H9 (cell line): ENCODE data around the gene NDUFS6. TPM values are rescaled to one million over a fixed set of nuclear protein-coding genes. Genes with fewer than 3 reads are reported as not detected.

Experiments used
- DNase-seq: peaks from one replicate; pipeline ENCODE4 v3.0.0-alpha.2; 2017
- H2AFZ ChIP-seq: one replicate; pipeline ENCODE4 v1.6.1; 2013; ENCODE audit warnings: mild to moderate bottlenecking, low read length, control low read depth, moderate library complexity
- H2AK5ac ChIP-seq: 2 replicates; pipeline ENCODE4 v1.6.1; 2013; ENCODE audit warnings: low read length, control low read depth, mixed read lengths; ENCODE audit not compliant: insufficient read length
- H2BK120ac ChIP-seq: one replicate; pipeline ENCODE4 v1.6.1; 2013; ENCODE audit warnings: low read depth, mild to moderate bottlenecking, low read length, control low read depth, inconsistent platforms; ENCODE audit not compliant: poor library complexity, severe bottlenecking
- H2BK12ac ChIP-seq: 2 replicates; pipeline ENCODE4 v1.6.1; 2013; ENCODE audit warnings: low read length, control low read depth, mixed read lengths, low read depth; ENCODE audit not compliant: insufficient read length
- H2BK15ac ChIP-seq: 2 replicates; pipeline ENCODE4 v1.6.1; 2013; ENCODE audit warnings: low read depth, low read length, control low read depth
- H2BK20ac ChIP-seq: one replicate; pipeline ENCODE4 v1.6.1; 2013; ENCODE audit warnings: low read depth, mild to moderate bottlenecking, low read length, control low read depth, inconsistent platforms; ENCODE audit not compliant: poor library complexity, severe bottlenecking
- H2BK5ac ChIP-seq: 2 replicates; pipeline ENCODE4 v1.6.1; 2013; ENCODE audit warnings: low read length, control low read depth, mixed read lengths; ENCODE audit not compliant: insufficient read length
- H3K14ac ChIP-seq: 2 replicates; pipeline ENCODE4 v1.6.1; 2013; ENCODE audit warnings: low read length, control low read depth; ENCODE audit not compliant: insufficient read depth
- H3K18ac ChIP-seq: 2 replicates; pipeline ENCODE4 v1.6.1; 2013; ENCODE audit warnings: low read depth, mild to moderate bottlenecking, mixed read lengths, low read length, control low read depth; ENCODE audit not compliant: insufficient read length
- H3K23ac ChIP-seq: 2 replicates; pipeline ENCODE4 v1.6.1; 2013; ENCODE audit warnings: low read length, control low read depth, mixed read lengths, low read depth; ENCODE audit not compliant: insufficient read length
- H3K23me2 ChIP-seq: 2 replicates; pipeline ENCODE4 v1.6.1; 2013; ENCODE audit warnings: low read depth, mild to moderate bottlenecking, mixed read lengths, low read length, control low read depth; ENCODE audit not compliant: insufficient read length, poor library complexity, severe bottlenecking
- H3K27ac ChIP-seq: 2 replicates; pipeline ENCODE4 v1.5.1; 2013; ENCODE audit warnings: low read length, control low read depth, mixed read lengths, low read depth; ENCODE audit not compliant: insufficient read length
- H3K27me3 ChIP-seq: 2 replicates; pipeline ENCODE4 v1.6.1; 2013; ENCODE audit warnings: low read length, control low read depth, inconsistent platforms; ENCODE audit not compliant: insufficient read depth
- H3K4ac ChIP-seq: 2 replicates; pipeline ENCODE4 v1.6.1; 2013; ENCODE audit warnings: low read depth, mild to moderate bottlenecking, control low read depth, inconsistent platforms, low read length, moderate library complexity
- H3K4me1 ChIP-seq: 2 replicates; pipeline ENCODE4 v1.6.1; 2013; ENCODE audit warnings: low read length, control low read depth, inconsistent platforms; ENCODE audit not compliant: insufficient read depth
- H3K4me2 ChIP-seq: 2 replicates; pipeline ENCODE4 v1.6.1; 2013; ENCODE audit warnings: low read length, control low read depth, mixed read lengths; ENCODE audit not compliant: insufficient read length, insufficient read depth
- H3K56ac ChIP-seq: 2 replicates; pipeline ENCODE4 v1.6.1; 2013; ENCODE audit warnings: low read depth, mild to moderate bottlenecking, mixed read lengths, low read length, control low read depth; ENCODE audit not compliant: insufficient read length
- H3K79me1 ChIP-seq: 2 replicates; pipeline ENCODE4 v1.6.1; 2013; ENCODE audit warnings: low read depth, mild to moderate bottlenecking, moderate library complexity, low read length, control low read depth, inconsistent platforms; ENCODE audit not compliant: insufficient read depth, poor library complexity, severe bottlenecking
- H3K79me2 ChIP-seq: 2 replicates; pipeline ENCODE4 v1.6.1; 2013; ENCODE audit warnings: low read length, control low read depth, inconsistent platforms; ENCODE audit not compliant: insufficient read depth
- H3K9ac ChIP-seq: 2 replicates; pipeline ENCODE4 v1.6.1; 2013; ENCODE audit warnings: low read length, control low read depth, mixed read lengths; ENCODE audit not compliant: insufficient read length; ENCODE audit errors: extremely low read depth
- H3K9me3 ChIP-seq: one replicate; pipeline ENCODE4 v1.6.1; 2013; ENCODE audit warnings: low read depth, low read length, inconsistent platforms; ENCODE audit not compliant: control insufficient read depth
- H3T11ph ChIP-seq: one replicate; pipeline ENCODE4 v1.6.1; 2013; ENCODE audit warnings: mild to moderate bottlenecking, low read length, control low read depth, inconsistent platforms
- H4K20me1 ChIP-seq: one replicate; pipeline ENCODE4 v1.6.1; 2013; ENCODE audit not compliant: control insufficient read depth, insufficient read length, insufficient read depth
- H4K5ac ChIP-seq: 2 replicates; pipeline ENCODE4 v1.6.1; 2013; ENCODE audit warnings: low read depth, mild to moderate bottlenecking, mixed read lengths, low read length, control low read depth; ENCODE audit not compliant: insufficient read length
- H4K8ac ChIP-seq: replicated peaks from 2 replicates; pipeline ENCODE4 v1.6.1; 2013; ENCODE audit warnings: low read length, control low read depth, mixed read lengths, low read depth; ENCODE audit not compliant: insufficient read length
- H4K91ac ChIP-seq: 2 replicates; pipeline ENCODE4 v1.6.1; 2013; ENCODE audit warnings: low read depth, mild to moderate bottlenecking, moderate library complexity, mixed read lengths, low read length, control low read depth; ENCODE audit not compliant: insufficient read length
- H3K27ac Mint-ChIP-seq, 3 experiments: 2 replicates in 2 of 3; 3 replicates in 1 of 3; pipeline ENCODE4 v1.8.0; 2020 to 2021; ENCODE audit warnings: mixed read lengths in 3 of 3, mild to moderate bottlenecking in 1 of 3, moderate library complexity in 1 of 3
- H3K27me3 Mint-ChIP-seq: 2 replicates; pipeline ENCODE4 v1.8.0; 2021; ENCODE audit warnings: low read depth, mild to moderate bottlenecking, moderate library complexity, mixed read lengths
- H3K36me3 Mint-ChIP-seq, 3 experiments: 2 replicates in 2 of 3; 3 replicates in 1 of 3; pipeline ENCODE4 v1.8.0; 2020 to 2021; ENCODE audit warnings: low read depth in 3 of 3, mixed read lengths in 3 of 3; ENCODE audit not compliant: insufficient read depth in 1 of 3
- H3K4me1 Mint-ChIP-seq, 2 experiments: 2 replicates each; pipeline ENCODE4 v1.8.0; 2020; ENCODE audit warnings: mixed read lengths in 2 of 2
- H3K4me3 Mint-ChIP-seq, 2 experiments: 2 replicates in 1 of 2; 3 replicates in 1 of 2; pipeline ENCODE4 v1.8.0; 2020 to 2021; ENCODE audit warnings: mild to moderate bottlenecking in 2 of 2, mixed read lengths in 2 of 2, moderate library complexity in 1 of 2
- H3K9me3 Mint-ChIP-seq, 2 experiments: 2 replicates in 1 of 2; 3 replicates in 1 of 2; pipeline ENCODE4 v1.8.0; 2020; ENCODE audit warnings: mild to moderate bottlenecking in 2 of 2, mixed read lengths in 2 of 2, moderate library complexity in 1 of 2
- WGBS: extraction: QIAGEN DNeasy Blood & Tissue Kit; methylation state at CpG from one replicate; pipeline ENCODE4 v1.1.7; 2013; ENCODE audit warnings: missing lambda C conversion rate, low lambda C conversion rate, mixed read lengths; ENCODE audit not compliant: insufficient read length; ENCODE audit errors: extremely low coverage; 5-methylcytosine and 5-hydroxymethylcytosine counted together
- total RNA-seq: library from RNA; stranded (reverse); gene quantifications from 2 replicates; pipeline ENCODE4 v1.2.1, GENCODE V29; 2021
- TF ChIP-seq, protein P1 (sequence below): fragments of 200-600 bp; sonication (generic); conservative IDR thresholded peaks from 3 replicates; pipeline ENCODE4 v1.8.0; 2021; ENCODE audit warnings: antibody characterized with exemption, mild to moderate bottlenecking

The NDUFS6 gene
- total RNA-seq, 1 experiment from 2014 or later = 62.5 TPM

DNA sequence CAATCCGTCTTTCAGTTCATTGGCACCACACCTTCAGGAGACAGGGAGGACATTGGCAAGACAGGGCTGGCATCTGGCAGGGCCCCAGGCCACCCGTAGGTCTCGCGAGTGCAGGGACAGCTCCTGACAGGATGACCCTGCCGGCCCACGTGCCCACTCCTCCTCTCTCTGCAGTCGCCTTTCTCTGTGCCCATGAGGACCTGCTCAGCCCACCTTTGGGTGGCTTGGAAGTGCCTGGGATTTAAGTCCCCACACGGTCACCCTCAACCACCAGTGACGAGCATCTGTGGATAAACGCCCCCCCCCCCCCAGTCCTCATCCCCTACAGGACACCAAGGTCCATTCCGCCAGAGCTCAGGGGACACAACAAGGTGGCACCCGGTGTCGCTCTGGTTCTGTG, 5.7 kb upstream of the NDUFS6 start:
- H2BK15ac ChIP-seq = no peak overlapping the region
- H3K79me2 ChIP-seq = peaks cover 3% of the 10 kb centered on the region; the same call in 1 of the 2 replicates
- no peak overlapping the region for H2AFZ ChIP-seq
- H3K56ac ChIP-seq = no peak overlapping the region
- no peak overlapping the region for H4K91ac ChIP-seq
- no peak overlapping the region for H3K18ac ChIP-seq
- no peaks in the 10 kb centered on the region for H3K4me1 ChIP-seq
- no peak overlapping the region for H2AK5ac ChIP-seq
- no peaks in the 10 kb centered on the region for H3K9me3 ChIP-seq
- H4K5ac ChIP-seq = no peak overlapping the region
- peaks cover 9% of the 10 kb centered on the region for H3K23me2 ChIP-seq
- Mint-ChIP-seq H3K9me3 (peaks cover 0 to 3% of the 10 kb centered on the region in 2 experiments; a peak in 1 of 5 replicates), H3K36me3 (peaks cover 14 to 29% (median 25%) of the 10 kb centered on the region in 3 experiments), H3K4me1 (peaks cover 13 to 14% of the 10 kb centered on the region in 2 experiments), H3K27me3 (no peaks in the 10 kb centered on the region), H3K27ac (no peak overlapping the region), H3K4me3 (no peak overlapping the region)
- DNase-seq = no peak
- WGBS = no CpG with 5 or more reads among the region's 13 CpGs
- H2BK120ac ChIP-seq = no peak overlapping the region
- H3K79me1 ChIP-seq = peaks cover 6% of the 10 kb centered on the region
- H3K23ac ChIP-seq = no peak overlapping the region
- no peaks in the 10 kb centered on the region for H3K27me3 ChIP-seq
- no peak overlapping the region for H3K4me2 ChIP-seq
- H4K8ac ChIP-seq = no peak overlapping the region
- no peak overlapping the region for H3K9ac ChIP-seq
- TF ChIP-seq, protein P1, sequence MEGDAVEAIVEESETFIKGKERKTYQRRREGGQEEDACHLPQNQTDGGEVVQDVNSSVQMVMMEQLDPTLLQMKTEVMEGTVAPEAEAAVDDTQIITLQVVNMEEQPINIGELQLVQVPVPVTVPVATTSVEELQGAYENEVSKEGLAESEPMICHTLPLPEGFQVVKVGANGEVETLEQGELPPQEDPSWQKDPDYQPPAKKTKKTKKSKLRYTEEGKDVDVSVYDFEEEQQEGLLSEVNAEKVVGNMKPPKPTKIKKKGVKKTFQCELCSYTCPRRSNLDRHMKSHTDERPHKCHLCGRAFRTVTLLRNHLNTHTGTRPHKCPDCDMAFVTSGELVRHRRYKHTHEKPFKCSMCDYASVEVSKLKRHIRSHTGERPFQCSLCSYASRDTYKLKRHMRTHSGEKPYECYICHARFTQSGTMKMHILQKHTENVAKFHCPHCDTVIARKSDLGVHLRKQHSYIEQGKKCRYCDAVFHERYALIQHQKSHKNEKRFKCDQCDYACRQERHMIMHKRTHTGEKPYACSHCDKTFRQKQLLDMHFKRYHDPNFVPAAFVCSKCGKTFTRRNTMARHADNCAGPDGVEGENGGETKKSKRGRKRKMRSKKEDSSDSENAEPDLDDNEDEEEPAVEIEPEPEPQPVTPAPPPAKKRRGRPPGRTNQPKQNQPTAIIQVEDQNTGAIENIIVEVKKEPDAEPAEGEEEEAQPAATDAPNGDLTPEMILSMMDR = no peak
- H3T11ph ChIP-seq = no peak overlapping the region
- no peak overlapping the region for H3K4ac ChIP-seq
- H3K14ac ChIP-seq = no peak overlapping the region
- H2BK12ac ChIP-seq = no peak overlapping the region
- no peaks in the 10 kb centered on the region for H4K20me1 ChIP-seq
- H3K27ac ChIP-seq = no peak overlapping the region
- H2BK20ac ChIP-seq = no peak overlapping the region
- no peak overlapping the region for H2BK5ac ChIP-seq
